Gastrocnemius medialis (tissue), 4 donors: ENCODE data around the gene GPC2. TPM values are rescaled to one million over a fixed set of nuclear protein-coding genes. Genes with fewer than 3 reads are reported as not detected.
"Not testable (repeated sequence)": the region's sequence is repeated elsewhere in the genome, so short reads cannot be mapped to it uniquely, and the experiment has no call there.

Experiments
- ATAC-seq, 2 donors: fragments of 150-250 bp; one replicate each; pipeline ENCODE4 v1.9.1; 2016
- DNase-seq, 2 donors: peaks; one replicate each; pipeline ENCODE4 v3.0.0-alpha.2; 2019
- H3K27ac ChIP-seq, 4 donors: fragments of 200-600 bp; sonication (generic); 1 replicate in 1 of 4; 2 replicates in 3 of 4; pipeline ENCODE4 v1.5.1; 2016 to 2018; ENCODE audit warnings: mild to moderate bottlenecking in 2 of 4, moderate library complexity in 1 of 4
- H3K27me3 ChIP-seq, 3 donors: fragments of 200-600 bp; sonication (generic) in 2 of 3; 1 replicate in 1 of 3; 2 replicates in 2 of 3; pipeline versions ENCODE4 v1.5.1 to v1.6.0; 2016 to 2019; ENCODE audit warnings: mild to moderate bottlenecking in 1 of 3, moderate library complexity in 1 of 3
- H3K36me3 ChIP-seq, 2 donors: fragments of 200-600 bp; sonication (generic) in 1 of 2; one replicate each; pipeline ENCODE4 v1.5.1; 2017 to 2018
- H3K4me1 ChIP-seq, 2 donors: fragments of 200-600 bp; sonication (generic) in 1 of 2; one replicate each; pipeline ENCODE4 v1.5.1; 2016 to 2017; ENCODE audit warnings: mild to moderate bottlenecking in 2 of 2
- H3K4me3 ChIP-seq, 4 donors: fragments of 200-600 bp; sonication (generic) in 3 of 4; 1 replicate in 1 of 4; 2 replicates in 3 of 4; pipeline ENCODE4 v1.5.1; 2016 to 2019; ENCODE audit warnings: mild to moderate bottlenecking in 2 of 4
- H3K9me3 ChIP-seq, 3 donors: fragments of 200-600 bp; sonication (generic) in 2 of 3; 1 replicate in 1 of 3; 2 replicates in 2 of 3; pipeline ENCODE4 v1.5.1; 2016 to 2019
- CTCF ChIP-seq, 5 experiments: fragments of 450-650 bp in 3 of 5; fragments of 200-600 bp in 2 of 5; sonication (generic) in 2 of 5; IDR thresholded peaks in 4 of 5; conservative IDR thresholded peaks in 1 of 5; 1 replicate in 4 of 5; 2 replicates in 1 of 5; pipeline ENCODE4 v1.5.1; 2016 to 2019; ENCODE audit warnings: antibody characterized with exemption in 5 of 5, mild to moderate bottlenecking in 3 of 5, moderate library complexity in 3 of 5
- POLR2A ChIP-seq, 2 donors: fragments of 450-650 bp; IDR thresholded peaks; one replicate each; pipeline ENCODE4 v1.6.1; 2017; ENCODE audit warnings: antibody characterized with exemption in 2 of 2, mild to moderate bottlenecking in 2 of 2, moderate library complexity in 2 of 2
- in situ Hi-C, 4 donors: fragments of 200-750 bp; cut with MboI; loops; one replicate each; pipeline versions ENCODE4 v1.15.0 to v1.8.0; 2017; ENCODE audit warnings: low sequenced_read_pairs in 4 of 4
- intact Hi-C: fragments of 100-400 bp; cut with DNase I; formaldehyde crosslinking; loops from one replicate; pipeline ENCODE4 v1.15.1; 2023; ENCODE audit warnings: low total_unique reads
- total RNA-seq, 4 donors: library from RNA; depleted of rRNA; stranded (reverse); fragments of >200 nt; gene quantifications; one replicate each; pipeline versions ENCODE4 v1.1.0 to v1.2.3, GENCODE V29; 2016

The GPC2 gene
- total RNA-seq, 4 donors from 2014 or later = 4.0 TPM; not detected in 3

DNA sequence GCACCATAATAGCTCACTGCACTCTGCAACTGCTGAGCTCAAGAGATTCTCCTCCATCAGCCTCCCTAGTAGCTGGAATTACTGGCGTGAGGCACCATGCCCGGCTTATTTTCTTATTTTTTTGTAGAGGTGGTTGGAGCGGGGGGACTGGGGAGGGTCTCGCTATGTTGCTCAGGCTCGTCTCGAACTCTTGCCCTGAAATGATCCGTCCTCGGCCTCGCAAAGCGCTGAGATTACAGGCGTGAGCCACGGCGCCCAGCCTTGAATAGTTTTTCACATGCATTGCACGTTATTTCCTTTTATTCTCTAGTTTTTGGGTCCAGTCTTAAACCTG, 29.0 kb downstream of the GPC2 start:
- no peaks in the 10 kb centered on the region for H3K9me3 ChIP-seq
- no peaks in the 10 kb centered on the region for H3K27me3 ChIP-seq
- H3K27ac ChIP-seq = peak overlapping the region; percentile 74 to 90 (median 82)
- TF ChIP-seq CTCF (IDR thresholded peaks at IDR 0.05 in 4 of 5, conservative IDR thresholded peaks at IDR 0.05 in 1 of 5) = no peak
- in situ Hi-C loops (loop anchor here in 1 of 4 donors (25.0 kb wide), 1 partner anchor 189 kb away; no protein-coding TSS in a partner anchor), intact Hi-C loops (loop anchor here (1.0 kb wide), 2 partner anchors 29 to 47 kb away; partner anchors contain the start of genes AP4M1, CNPY4, MCM7 and TAF6)
- peaks cover 0 to 7% of the 10 kb centered on the region in 2 donors for H3K36me3 ChIP-seq
- peaks cover 10% of the 10 kb centered on the region in 2 donors for H3K4me1 ChIP-seq
- peak overlapping the region; percentile 53 to 96 (median 88) for H3K4me3 ChIP-seq
- DNase-seq = no peak
- peak; percentile 11 to 18 for ATAC-seq

- H3K4me3 ChIP-seq = no peak overlapping the region
- intact Hi-C loops = no loop called here
- H3K4me1 ChIP-seq = peaks cover 10% of the 10 kb centered on the region in 2 donors
- H3K9me3 ChIP-seq = no peaks in the 10 kb centered on the region
- in situ Hi-C loops = loop anchor here in 1 of 4 donors (25.0 kb wide), 1 partner anchor 190 kb away; no protein-coding TSS in a partner anchor
- no peak for TF ChIP-seq CTCF (IDR thresholded peaks at IDR 0.05 in 4 of 5, conservative IDR thresholded peaks at IDR 0.05 in 1 of 5)
- no peak for TF ChIP-seq POLR2A (IDR thresholded peaks at IDR 0.05)
- DNase-seq = no peak
- no peak overlapping the region for H3K27ac ChIP-seq
- H3K27me3 ChIP-seq = no peaks in the 10 kb centered on the region
- no peak for ATAC-seq
- no peaks in the 10 kb centered on the region for H3K36me3 ChIP-seq
Observed at GRCh38 chr7:100147278-100147677, 29.9 kb downstream of the GPC2 start.

GRCh38 chr7:100146350-100146749, 30.8 kb downstream of the GPC2 start:
- H3K9me3 ChIP-seq, intact Hi-C loops, H3K27me3 ChIP-seq, H3K27ac ChIP-seq, H3K4me3 ChIP-seq, H3K36me3 ChIP-seq, DNase-seq, ATAC-seq: not testable (repeated sequence)
- in situ Hi-C loops = loop anchor here in 1 of 4 donors (25.0 kb wide), 1 partner anchor 191 kb away; no protein-coding TSS in a partner anchor
- peaks cover 10% of the 10 kb centered on the region in 2 donors for H3K4me1 ChIP-seq

DNA sequence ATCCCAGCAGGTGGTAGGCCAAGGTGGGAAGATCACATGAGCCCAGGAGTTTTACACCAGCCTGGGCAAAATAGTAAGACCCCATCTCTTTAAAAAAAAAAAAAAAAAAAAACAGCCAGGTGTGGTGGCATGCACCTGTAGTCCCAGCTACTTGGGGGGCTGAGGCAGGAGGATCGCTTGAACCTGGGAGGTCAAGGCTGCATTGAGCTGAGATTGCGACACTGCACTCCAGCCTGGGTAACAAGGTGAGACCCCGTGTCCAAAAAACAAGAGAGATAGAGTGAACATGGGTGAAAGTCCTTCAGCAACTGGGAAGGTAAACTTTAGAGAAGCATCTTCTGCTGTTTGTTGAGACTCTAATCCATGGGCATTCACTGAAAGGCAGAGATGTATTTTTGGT, 34.7 kb downstream of the GPC2 start:
- in situ Hi-C loops = loop anchor here in 1 of 4 donors (25.0 kb wide), 1 partner anchor 195 kb away; no protein-coding TSS in a partner anchor
- TF ChIP-seq POLR2A (IDR thresholded peaks at IDR 0.05) (no peak), CTCF (IDR thresholded peaks at IDR 0.05 in 4 of 5, conservative IDR thresholded peaks at IDR 0.05 in 1 of 5) (no peak)
- no peak for ATAC-seq

DNA sequence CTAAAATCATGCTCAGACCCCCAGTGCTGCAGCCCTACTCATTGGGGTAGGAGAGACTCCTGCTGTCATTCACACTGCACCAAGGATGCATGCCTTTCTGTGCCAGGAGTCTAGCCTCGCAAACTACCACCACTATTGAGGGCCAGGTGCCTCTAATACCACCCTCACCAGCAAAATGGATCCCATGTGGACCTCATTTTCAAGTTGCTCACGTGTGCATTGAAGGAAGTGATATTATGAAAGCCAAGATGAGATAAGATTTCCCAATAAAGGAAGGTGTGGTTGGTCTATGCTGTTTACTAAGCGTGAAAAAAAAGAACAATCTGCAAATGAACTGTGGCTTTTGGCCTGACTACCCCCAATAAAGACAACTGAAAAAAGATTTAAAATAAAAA, 35.6 kb downstream of the GPC2 start:
- peaks cover 0 to 4% (median 3%) of the 10 kb centered on the region in 3 donors for H3K27me3 ChIP-seq
- in situ Hi-C loops (loop anchor here in 1 of 4 donors (25.0 kb wide), 1 partner anchor 196 kb away; no protein-coding TSS in a partner anchor), intact Hi-C loops (no loop called here)
- no peak overlapping the region for H3K4me3 ChIP-seq
- no peaks in the 10 kb centered on the region for H3K36me3 ChIP-seq
- H3K4me1 ChIP-seq = no peaks in the 10 kb centered on the region
- ATAC-seq = no peak
- no peaks in the 10 kb centered on the region for H3K9me3 ChIP-seq
- no peak for DNase-seq
- TF ChIP-seq POLR2A (IDR thresholded peaks at IDR 0.05) = no peak
- no peak for TF ChIP-seq CTCF (IDR thresholded peaks at IDR 0.05 in 4 of 5, conservative IDR thresholded peaks at IDR 0.05 in 1 of 5)
- no peak overlapping the region for H3K27ac ChIP-seq

More for the DNA sequence above, 34.7 kb downstream of the GPC2 start:
- Histone ChIP-seq H3K9me3 (no peaks in the 10 kb centered on the region), H3K4me3 (no peak overlapping the region), H3K4me1 (no peaks in the 10 kb centered on the region), H3K27me3 (peaks cover 0 to 4% (median 3%) of the 10 kb centered on the region in 3 donors), H3K36me3 (no peaks in the 10 kb centered on the region), H3K27ac (no peak overlapping the region)
- DNase-seq = no peak
- intact Hi-C loops = no loop called here
